ENCODE data around the gene RBM19. TPM values are rescaled to one million over a fixed set of nuclear protein-coding genes. Genes with fewer than 3 reads are reported as not detected.

Gene RBM19
- polyA plus RNA-seq, 1 experiment = 15.5 TPM

GRCh38 chr12:113783811-113784210 is 182.3 kb downstream of the RBM19 start:
- DNase-seq (ENCODE audit: low read depth) = no peak
- 0 out of 2 replicates have a peak, but pooled peaks cover 2% of the 10 kb centered on the region for H3K27me3 ChIP-seq (ENCODE audit: control insufficient read depth, insufficient read depth, low read length)
- TF ChIP-seq CTCF (IDR thresholded peaks at IDR 0.05; ENCODE audit: insufficient read depth, low read depth, low read length) = no peak
- ChIA-PET POLR2A (no interaction called here), CTCF (no interaction called here)
- no peaks in the 10 kb centered on the region for H3K36me3 ChIP-seq (ENCODE audit: control insufficient read depth, insufficient read depth, low read length)
- no peak overlapping the region for H3K4me3 ChIP-seq (ENCODE audit: low read depth, low read length)

- no peaks in the 10 kb centered on the region for H3K36me3 ChIP-seq (ENCODE audit: control insufficient read depth, insufficient read depth, low read length)
- CTCF ChIA-PET = no interaction called here
- TF ChIP-seq CTCF (IDR thresholded peaks at IDR 0.05; ENCODE audit: insufficient read depth, low read depth, low read length) = no peak
- no peak overlapping the region for H3K4me3 ChIP-seq (ENCODE audit: low read depth, low read length)
- POLR2A ChIA-PET = no interaction called here
- DNase-seq (ENCODE audit: low read depth) = no peak
- peaks cover 2% of the 10 kb centered on the region; the same call in 1 of the 2 replicates for H3K27me3 ChIP-seq (ENCODE audit: control insufficient read depth, insufficient read depth, low read length)
Measured at GRCh38 chr12:113782873-113783272, 183.3 kb downstream of the RBM19 start.

GRCh38 chr12:113781415-113782198 is 184.5 kb downstream of the RBM19 start:
- POLR2A ChIA-PET = no interaction called here
- DNase-seq (ENCODE audit: low read depth) = peak; percentile 19
- Histone ChIP-seq H3K27me3 (ENCODE audit: control insufficient read depth, insufficient read depth, low read length) (peaks cover 3% of the 10 kb centered on the region; the same call in 1 of the 2 replicates), H3K36me3 (ENCODE audit: control insufficient read depth, insufficient read depth, low read length) (no peaks in the 10 kb centered on the region), H3K4me3 (ENCODE audit: low read depth, low read length) (no peak overlapping the region)
- no peak for TF ChIP-seq CTCF (IDR thresholded peaks at IDR 0.05; ENCODE audit: insufficient read depth, low read depth, low read length)
- CTCF ChIA-PET = interaction anchor here (1.0 kb wide), 1 partner anchor 22 kb away, joined by 3 read pairs; no protein-coding TSS in a partner anchor

GRCh38 chr12:113779774-113780173 is 186.4 kb downstream of the RBM19 start:
- no peaks in the 10 kb centered on the region for H3K36me3 ChIP-seq (ENCODE audit: control insufficient read depth, insufficient read depth, low read length)
- no peak for TF ChIP-seq CTCF (IDR thresholded peaks at IDR 0.05; ENCODE audit: insufficient read depth, low read depth, low read length)
- CTCF ChIA-PET = no interaction called here
- no peak overlapping the region for H3K4me3 ChIP-seq (ENCODE audit: low read depth, low read length)
- no peak for DNase-seq (ENCODE audit: low read depth)
- POLR2A ChIA-PET = no interaction called here
- peaks cover 11% of the 10 kb centered on the region for H3K27me3 ChIP-seq (ENCODE audit: control insufficient read depth, insufficient read depth, low read length)

GRCh38 chr12:113778432-113779132 is 187.5 kb downstream of the RBM19 start:
- CTCF ChIA-PET = no interaction called here
- POLR2A ChIA-PET = no interaction called here
- Histone ChIP-seq H3K4me3 (ENCODE audit: low read depth, low read length) (no peak overlapping the region), H3K36me3 (ENCODE audit: control insufficient read depth, insufficient read depth, low read length) (no peaks in the 10 kb centered on the region), H3K27me3 (ENCODE audit: control insufficient read depth, insufficient read depth, low read length) (peaks cover 12% of the 10 kb centered on the region)
- no peak for TF ChIP-seq CTCF (IDR thresholded peaks at IDR 0.05; ENCODE audit: insufficient read depth, low read depth, low read length)
- DNase-seq (ENCODE audit: low read depth) = no peak
